ENCODE data around the gene CHD6. TPM values are rescaled to one million over a fixed set of nuclear protein-coding genes. Genes with fewer than 3 reads are reported as not detected.

CHD6 gene
- total and polyA plus RNA-seq, 2 of the 13 experiments (the other 11 are each of a cell fraction or from before 2014, with no cell fraction given), result 14.4 to 52.0 TPM

DNA sequence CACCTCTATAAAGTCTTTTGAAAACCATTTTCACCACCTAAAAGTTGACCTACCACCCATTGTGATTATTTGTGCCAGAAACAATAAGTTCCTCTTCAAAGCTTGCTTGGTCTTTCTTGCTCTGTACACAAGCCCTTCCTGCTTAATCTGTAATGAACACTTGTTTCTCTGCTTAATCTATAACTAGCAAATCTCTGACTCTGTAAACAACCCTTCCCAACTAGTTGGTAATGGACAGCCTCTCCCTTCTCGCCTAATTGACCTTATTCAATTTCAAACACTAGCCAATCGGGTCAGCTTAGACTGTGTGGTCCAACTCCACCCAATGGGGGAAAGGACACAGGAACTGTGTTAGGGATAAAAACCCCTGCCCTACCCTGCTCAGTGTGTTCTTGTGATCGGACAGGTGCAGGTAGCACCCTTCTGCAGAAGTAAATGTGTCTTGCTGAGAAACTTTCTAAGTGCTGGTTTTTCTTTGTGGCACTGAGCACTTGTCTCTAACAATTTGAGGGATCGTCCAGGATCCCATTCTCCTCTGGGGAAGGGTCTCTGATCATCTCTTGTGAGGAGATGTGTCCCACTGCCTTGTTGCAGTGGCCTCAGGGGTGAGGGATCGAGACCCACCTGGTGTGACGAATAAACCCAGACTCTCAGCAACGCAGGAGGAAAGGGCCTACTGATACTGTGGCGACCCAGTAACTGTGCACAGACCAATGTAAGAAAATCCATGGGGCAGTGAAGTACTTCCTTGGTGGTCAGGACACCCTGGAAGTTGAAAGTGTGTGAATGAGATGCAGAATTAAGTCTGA, 23.5 kb downstream of the CHD6 start (continued):
- TF ChIP-seq LRRFIP1 (CRISPR knock-in tag; conservative IDR thresholded peaks at IDR 0.05) (no peak), GABPA (IDR thresholded peaks at IDR 0.05; ENCODE audit: low read depth, low read length) (no peak), GABPA (CRISPR knock-in tag; IDR thresholded peaks at IDR 0.05; ENCODE audit: low read depth) (peak; percentile 55; the same call in 1 of the 2 replicates), MXD4 (CRISPR knock-in tag; IDR thresholded peaks at IDR 0.05) (no peak), ZFP41 (CRISPR knock-in tag; IDR thresholded peaks at IDR 0.05; ENCODE audit: borderline replicate concordance) (no peak), JARID2 (CRISPR knock-in tag; IDR thresholded peaks at IDR 0.05; ENCODE audit: insufficient replicate concordance) (peak; percentile 29), ZNF619 (CRISPR knock-in tag; IDR thresholded peaks at IDR 0.05) (no peak), SIN3B (IDR thresholded peaks at IDR 0.05; ENCODE audit: low read length) (no peak), ZNF598 (CRISPR knock-in tag; IDR thresholded peaks at IDR 0.05; ENCODE audit: borderline replicate concordance) (0 out of 2 replicates have a peak, but pooled peaks have one; percentile 36), ZNF749 (CRISPR knock-in tag; IDR thresholded peaks at IDR 0.05; ENCODE audit: borderline replicate concordance) (no peak), ZNF205 (CRISPR knock-in tag; IDR thresholded peaks at IDR 0.05) (peak; percentile 73; the same call in 1 of the 2 replicates), HOXA5 (CRISPR knock-in tag; IDR thresholded peaks at IDR 0.05) (no peak), ERF (CRISPR knock-in tag; IDR thresholded peaks at IDR 0.05) (peak; percentile 81; the same call in 1 of the 2 replicates), MAF1 (CRISPR knock-in tag; IDR thresholded peaks at IDR 0.05; ENCODE audit: borderline replicate concordance) (no peak), NFE2 (CRISPR knock-in tag; IDR thresholded peaks at IDR 0.05) (no peak)
- TF ChIP-seq, protein P1, sequence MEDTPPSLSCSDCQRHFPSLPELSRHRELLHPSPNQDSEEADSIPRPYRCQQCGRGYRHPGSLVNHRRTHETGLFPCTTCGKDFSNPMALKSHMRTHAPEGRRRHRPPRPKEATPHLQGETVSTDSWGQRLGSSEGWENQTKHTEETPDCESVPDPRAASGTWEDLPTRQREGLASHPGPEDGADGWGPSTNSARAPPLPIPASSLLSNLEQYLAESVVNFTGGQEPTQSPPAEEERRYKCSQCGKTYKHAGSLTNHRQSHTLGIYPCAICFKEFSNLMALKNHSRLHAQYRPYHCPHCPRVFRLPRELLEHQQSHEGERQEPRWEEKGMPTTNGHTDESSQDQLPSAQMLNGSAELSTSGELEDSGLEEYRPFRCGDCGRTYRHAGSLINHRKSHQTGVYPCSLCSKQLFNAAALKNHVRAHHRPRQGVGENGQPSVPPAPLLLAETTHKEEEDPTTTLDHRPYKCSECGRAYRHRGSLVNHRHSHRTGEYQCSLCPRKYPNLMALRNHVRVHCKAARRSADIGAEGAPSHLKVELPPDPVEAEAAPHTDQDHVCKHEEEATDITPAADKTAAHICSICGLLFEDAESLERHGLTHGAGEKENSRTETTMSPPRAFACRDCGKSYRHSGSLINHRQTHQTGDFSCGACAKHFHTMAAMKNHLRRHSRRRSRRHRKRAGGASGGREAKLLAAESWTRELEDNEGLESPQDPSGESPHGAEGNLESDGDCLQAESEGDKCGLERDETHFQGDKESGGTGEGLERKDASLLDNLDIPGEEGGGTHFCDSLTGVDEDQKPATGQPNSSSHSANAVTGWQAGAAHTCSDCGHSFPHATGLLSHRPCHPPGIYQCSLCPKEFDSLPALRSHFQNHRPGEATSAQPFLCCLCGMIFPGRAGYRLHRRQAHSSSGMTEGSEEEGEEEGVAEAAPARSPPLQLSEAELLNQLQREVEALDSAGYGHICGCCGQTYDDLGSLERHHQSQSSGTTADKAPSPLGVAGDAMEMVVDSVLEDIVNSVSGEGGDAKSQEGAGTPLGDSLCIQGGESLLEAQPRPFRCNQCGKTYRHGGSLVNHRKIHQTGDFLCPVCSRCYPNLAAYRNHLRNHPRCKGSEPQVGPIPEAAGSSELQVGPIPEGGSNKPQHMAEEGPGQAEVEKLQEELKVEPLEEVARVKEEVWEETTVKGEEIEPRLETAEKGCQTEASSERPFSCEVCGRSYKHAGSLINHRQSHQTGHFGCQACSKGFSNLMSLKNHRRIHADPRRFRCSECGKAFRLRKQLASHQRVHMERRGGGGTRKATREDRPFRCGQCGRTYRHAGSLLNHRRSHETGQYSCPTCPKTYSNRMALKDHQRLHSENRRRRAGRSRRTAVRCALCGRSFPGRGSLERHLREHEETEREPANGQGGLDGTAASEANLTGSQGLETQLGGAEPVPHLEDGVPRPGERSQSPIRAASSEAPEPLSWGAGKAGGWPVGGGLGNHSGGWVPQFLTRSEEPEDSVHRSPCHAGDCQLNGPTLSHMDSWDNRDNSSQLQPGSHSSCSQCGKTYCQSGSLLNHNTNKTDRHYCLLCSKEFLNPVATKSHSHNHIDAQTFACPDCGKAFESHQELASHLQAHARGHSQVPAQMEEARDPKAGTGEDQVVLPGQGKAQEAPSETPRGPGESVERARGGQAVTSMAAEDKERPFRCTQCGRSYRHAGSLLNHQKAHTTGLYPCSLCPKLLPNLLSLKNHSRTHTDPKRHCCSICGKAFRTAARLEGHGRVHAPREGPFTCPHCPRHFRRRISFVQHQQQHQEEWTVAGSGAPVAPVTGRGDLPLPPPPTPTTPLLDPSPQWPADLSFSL (CRISPR knock-in tag; IDR thresholded peaks at IDR 0.05), result no peak
- TF ChIP-seq, protein P2, sequence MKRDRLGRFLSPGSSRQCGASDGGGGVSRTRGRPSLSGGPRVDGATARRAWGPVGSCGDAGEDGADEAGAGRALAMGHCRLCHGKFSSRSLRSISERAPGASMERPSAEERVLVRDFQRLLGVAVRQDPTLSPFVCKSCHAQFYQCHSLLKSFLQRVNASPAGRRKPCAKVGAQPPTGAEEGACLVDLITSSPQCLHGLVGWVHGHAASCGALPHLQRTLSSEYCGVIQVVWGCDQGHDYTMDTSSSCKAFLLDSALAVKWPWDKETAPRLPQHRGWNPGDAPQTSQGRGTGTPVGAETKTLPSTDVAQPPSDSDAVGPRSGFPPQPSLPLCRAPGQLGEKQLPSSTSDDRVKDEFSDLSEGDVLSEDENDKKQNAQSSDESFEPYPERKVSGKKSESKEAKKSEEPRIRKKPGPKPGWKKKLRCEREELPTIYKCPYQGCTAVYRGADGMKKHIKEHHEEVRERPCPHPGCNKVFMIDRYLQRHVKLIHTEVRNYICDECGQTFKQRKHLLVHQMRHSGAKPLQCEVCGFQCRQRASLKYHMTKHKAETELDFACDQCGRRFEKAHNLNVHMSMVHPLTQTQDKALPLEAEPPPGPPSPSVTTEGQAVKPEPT (CRISPR knock-in tag; IDR thresholded peaks at IDR 0.05; ENCODE audit: low read depth), result no peak

Data from HepG2 (cell line).